Stomach smooth muscle (tissue), 2 donors: ENCODE results near the gene KHDRBS2.
"Not testable (repeated sequence)": the region's sequence is repeated elsewhere in the genome, so short reads cannot be mapped to it uniquely, and the experiment has no call there.

Source experiments
- H3K27ac ChIP-seq: one replicate; pipeline ENCODE4 v1.7.0; 2013; ENCODE audit warnings: mild to moderate bottlenecking, low read length, inconsistent platforms
- H3K27me3 ChIP-seq, 2 donors: one replicate each; pipeline ENCODE4 v1.7.0; 2013; ENCODE audit warnings: low read length in 2 of 2; ENCODE audit not compliant: insufficient read depth in 2 of 2, control insufficient read depth in 1 of 2
- H3K36me3 ChIP-seq, 2 donors: one replicate each; pipeline ENCODE4 v1.7.0; 2013; ENCODE audit warnings: low read length in 2 of 2; ENCODE audit not compliant: control insufficient read depth in 2 of 2, insufficient read depth in 2 of 2
- H3K4me1 ChIP-seq: one replicate; pipeline ENCODE4 v1.7.0; 2013; ENCODE audit warnings: low read length; ENCODE audit not compliant: control insufficient read depth, insufficient read depth
- H3K4me3 ChIP-seq, 2 donors: one replicate each; pipeline ENCODE4 v1.7.0; 2013; ENCODE audit warnings: low read length in 2 of 2
- H3K9ac ChIP-seq, 2 donors: one replicate each; pipeline ENCODE4 v1.7.0; 2013; ENCODE audit warnings: low read length in 2 of 2, mild to moderate bottlenecking in 1 of 2
- H3K9me3 ChIP-seq, 2 donors: one replicate each; pipeline ENCODE4 v1.7.0; 2013; ENCODE audit warnings: low read length in 2 of 2; ENCODE audit not compliant: control insufficient read depth in 2 of 2
- donor health status: healthy.
- donor health status: Pancreatic carcinoma.

The KHDRBS2 gene

GRCh38 chr6:61769446-61769845 lies 516.6 kb downstream of the KHDRBS2 start:
- not testable (repeated sequence) for H3K9me3 ChIP-seq, H3K27me3 ChIP-seq, H3K4me1 ChIP-seq, H3K4me3 ChIP-seq, H3K27ac ChIP-seq, H3K36me3 ChIP-seq, H3K9ac ChIP-seq

- H3K4me1 ChIP-seq, result no peaks in the 10 kb centered on the region
- no peaks in the 10 kb centered on the region for H3K9me3 ChIP-seq
- H3K9ac ChIP-seq, result no peak overlapping the region
- no peaks in the 10 kb centered on the region for H3K36me3 ChIP-seq
- H3K27me3 ChIP-seq, result no peaks in the 10 kb centered on the region
- no peak overlapping the region for H3K27ac ChIP-seq
- no peak overlapping the region for H3K4me3 ChIP-seq
Observed at GRCh38 chr6:61755739-61756138, 530.3 kb downstream of the KHDRBS2 start.

- no peaks in the 10 kb centered on the region for H3K36me3 ChIP-seq
- H3K4me1 ChIP-seq, result no peaks in the 10 kb centered on the region
- H3K9me3 ChIP-seq, result no peaks in the 10 kb centered on the region
- no peak overlapping the region for H3K27ac ChIP-seq
- no peak overlapping the region for H3K9ac ChIP-seq
- H3K27me3 ChIP-seq, result no peaks in the 10 kb centered on the region
- H3K4me3 ChIP-seq, result no peak overlapping the region
Observed at GRCh38 chr6:61751986-61752385, 534.0 kb downstream of the KHDRBS2 start.

GRCh38 chr6:61745994-61746393 lies 540.0 kb downstream of the KHDRBS2 start:
- no peak overlapping the region for H3K4me3 ChIP-seq
- H3K27ac ChIP-seq, result no peak overlapping the region
- H3K9ac ChIP-seq, result no peak overlapping the region
- no peaks in the 10 kb centered on the region for H3K27me3 ChIP-seq
- H3K4me1 ChIP-seq, result no peaks in the 10 kb centered on the region
- H3K36me3 ChIP-seq, result no peaks in the 10 kb centered on the region
- H3K9me3 ChIP-seq, result no peaks in the 10 kb centered on the region

- Histone ChIP-seq H3K4me1 (no peaks in the 10 kb centered on the region), H3K27ac (no peak overlapping the region), H3K9me3 (no peaks in the 10 kb centered on the region), H3K4me3 (no peak overlapping the region), H3K9ac (no peak overlapping the region), H3K27me3 (no peaks in the 10 kb centered on the region), H3K36me3 (no peaks in the 10 kb centered on the region)
Observed at GRCh38 chr6:61711849-61712248, 574.2 kb downstream of the KHDRBS2 start.

GRCh38 chr6:61688165-61688564 lies 597.9 kb downstream of the KHDRBS2 start:
- no peak overlapping the region for H3K27ac ChIP-seq
- H3K4me1 ChIP-seq, result no peaks in the 10 kb centered on the region
- no peaks in the 10 kb centered on the region for H3K9me3 ChIP-seq
- no peak overlapping the region for H3K4me3 ChIP-seq
- H3K36me3 ChIP-seq, result no peaks in the 10 kb centered on the region
- no peak overlapping the region for H3K9ac ChIP-seq
- H3K27me3 ChIP-seq, result no peaks in the 10 kb centered on the region

- Histone ChIP-seq H3K4me3 (no peak overlapping the region), H3K9me3 (no peaks in the 10 kb centered on the region), H3K36me3 (no peaks in the 10 kb centered on the region), H3K9ac (no peak overlapping the region), H3K4me1 (no peaks in the 10 kb centered on the region), H3K27me3 (no peaks in the 10 kb centered on the region), H3K27ac (no peak overlapping the region)
Observed at GRCh38 chr6:61682562-61682961, 603.5 kb downstream of the KHDRBS2 start.

- H3K27ac ChIP-seq, result no peak overlapping the region
Observed at GRCh38 chr6:61679625-61680024, 606.4 kb downstream of the KHDRBS2 start.

GRCh38 chr6:61675734-61676133 lies 610.3 kb downstream of the KHDRBS2 start:
- H3K9ac ChIP-seq, result no peak overlapping the region
- no peak overlapping the region for H3K27ac ChIP-seq
- no peaks in the 10 kb centered on the region for H3K4me1 ChIP-seq
- no peaks in the 10 kb centered on the region for H3K9me3 ChIP-seq
- no peaks in the 10 kb centered on the region for H3K27me3 ChIP-seq
- no peak overlapping the region for H3K4me3 ChIP-seq
- H3K36me3 ChIP-seq, result no peaks in the 10 kb centered on the region

More at GRCh38 chr6:61679625-61680024, 606.4 kb downstream of the KHDRBS2 start:
- Histone ChIP-seq H3K4me3 (no peak overlapping the region), H3K9me3 (no peaks in the 10 kb centered on the region), H3K4me1 (no peaks in the 10 kb centered on the region), H3K36me3 (no peaks in the 10 kb centered on the region), H3K27me3 (no peaks in the 10 kb centered on the region), H3K9ac (no peak overlapping the region)

- Histone ChIP-seq H3K9me3 (peaks cover 0 to 3% of the 10 kb centered on the region in 2 donors), H3K27me3 (no peaks in the 10 kb centered on the region), H3K9ac (no peak overlapping the region), H3K36me3 (no peaks in the 10 kb centered on the region), H3K4me3 (no peak overlapping the region), H3K4me1 (no peaks in the 10 kb centered on the region), H3K27ac (no peak overlapping the region)
Observed at GRCh38 chr6:61649845-61650244, 636.2 kb downstream of the KHDRBS2 start.

GRCh38 chr6:61640463-61640862 lies 645.6 kb downstream of the KHDRBS2 start:
- Histone ChIP-seq H3K4me3 (no peak overlapping the region), H3K27ac (no peak overlapping the region), H3K9me3 (peaks cover 0 to 3% of the 10 kb centered on the region in 2 donors), H3K4me1 (no peaks in the 10 kb centered on the region), H3K36me3 (no peaks in the 10 kb centered on the region), H3K9ac (no peak overlapping the region), H3K27me3 (no peaks in the 10 kb centered on the region)
